ENCODE data around the gene PALLD.

The PALLD gene

DNA sequence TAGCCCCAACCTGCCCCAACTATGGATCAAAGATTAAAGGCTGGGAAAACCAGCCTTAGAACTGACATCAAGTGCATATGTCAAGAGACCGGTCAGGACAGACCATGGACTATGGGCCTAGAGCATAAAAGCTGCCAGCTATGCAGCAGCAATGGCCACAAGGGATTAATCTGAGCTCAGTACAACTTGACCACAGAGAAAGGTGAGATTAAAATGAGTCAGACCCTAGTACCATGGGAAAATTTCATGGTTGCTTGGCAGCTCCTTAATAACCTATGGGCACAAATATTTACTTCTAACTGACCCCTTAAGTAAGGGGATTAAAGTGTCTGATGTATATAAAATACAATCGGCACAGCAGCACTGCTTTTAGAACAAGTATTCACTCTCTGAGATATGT, 458.8 kb downstream of the PALLD start:
- Histone ChIP-seq H3K4me1 (ENCODE audit: insufficient read depth, low read length) (no peaks in the 10 kb centered on the region), H3K27ac (ENCODE audit: low read depth, low read length) (no peak overlapping the region), H3K36me3 (ENCODE audit: insufficient read depth, low read length) (no peaks in the 10 kb centered on the region), H3K9ac (ENCODE audit: low read depth, low read length) (no peak overlapping the region), H3K9me3 (ENCODE audit: insufficient read depth, low read depth, low read length) (0 out of 2 replicates have a peak, but pooled peaks cover 5% of the 10 kb centered on the region), H3K27me3 (ENCODE audit: insufficient read depth, low read length) (no peaks in the 10 kb centered on the region), H3K4me3 (ENCODE audit: low read length) (no peak overlapping the region)
- WGBS = 96% methylated on average over 2 of the region's 2 CpGs

GRCh38 chr4:168960716-168961115, 463.9 kb downstream of the PALLD start:
- Histone ChIP-seq H3K27me3 (ENCODE audit: insufficient read depth, low read length) (no peaks in the 10 kb centered on the region), H3K36me3 (ENCODE audit: insufficient read depth, low read length) (no peaks in the 10 kb centered on the region), H3K27ac (ENCODE audit: low read depth, low read length) (no peak overlapping the region), H3K4me3 (ENCODE audit: low read length) (no peak overlapping the region), H3K4me1 (ENCODE audit: insufficient read depth, low read length) (no peaks in the 10 kb centered on the region), H3K9ac (ENCODE audit: low read depth, low read length) (no peak overlapping the region), H3K9me3 (ENCODE audit: insufficient read depth, low read depth, low read length) (0 out of 2 replicates have a peak, but pooled peaks cover 5% of the 10 kb centered on the region)
- 98% methylated on average over 5 of the region's 5 CpGs for WGBS

GRCh38 chr4:168972596-168972995, 475.7 kb downstream of the PALLD start:
- WGBS = 97% methylated on average over 4 of the region's 4 CpGs
- H3K9ac ChIP-seq (ENCODE audit: low read depth, low read length) = no peak overlapping the region
- H3K4me1 ChIP-seq (ENCODE audit: insufficient read depth, low read length) = no peaks in the 10 kb centered on the region
- H3K27me3 ChIP-seq (ENCODE audit: insufficient read depth, low read length) = no peaks in the 10 kb centered on the region
- H3K4me3 ChIP-seq (ENCODE audit: low read length) = no peak overlapping the region
- no peak overlapping the region for H3K27ac ChIP-seq (ENCODE audit: low read depth, low read length)
- H3K36me3 ChIP-seq (ENCODE audit: insufficient read depth, low read length) = peaks cover 35% of the 10 kb centered on the region
- peaks cover 21% of the 10 kb centered on the region for H3K9me3 ChIP-seq (ENCODE audit: insufficient read depth, low read depth, low read length)
